Liver (tissue), 3 donors: Measurements from ENCODE around the gene ALK.
A peak's percentile ranks its signal among the peaks of the same experiment; 100 is the strongest.

ENCODE experiments used
- CTCF ChIP-seq: fragments of 150-350 bp; IDR thresholded peaks from 2 replicates; pipeline ENCODE4 v1.5.1; 2017; ENCODE audit warnings: improper control_type of control experiment, low read depth, low read length; ENCODE audit not compliant: missing input control
- FOXA1 ChIP-seq: IDR thresholded peaks from 2 replicates; pipeline ENCODE4 v1.6.1; 2016; ENCODE audit warnings: antibody characterized with exemption
- REST ChIP-seq: IDR thresholded peaks from 2 replicates; pipeline ENCODE4 v1.6.1; 2016; ENCODE audit warnings: antibody characterized with exemption, mild to moderate bottlenecking
- RXRA ChIP-seq, 2 donors: IDR thresholded peaks; 2 replicates each; pipeline ENCODE4 v1.6.1; 2017 to 2018; ENCODE audit warnings: antibody characterized with exemption in 2 of 2, mild to moderate bottlenecking in 1 of 2
- SP1 ChIP-seq: IDR thresholded peaks from 2 replicates; pipeline ENCODE4 v1.6.1; 2018; ENCODE audit warnings: antibody characterized with exemption, mild to moderate bottlenecking
- YY1 ChIP-seq: IDR thresholded peaks from 2 replicates; pipeline ENCODE4 v1.6.1; 2016; ENCODE audit warnings: antibody characterized with exemption, mild to moderate bottlenecking
- TF ChIP-seq, protein P1 (sequence below): IDR thresholded peaks from 2 replicates; pipeline ENCODE4 v1.6.1; 2016; ENCODE audit warnings: antibody characterized with exemption
- donor health status: healthy.
- donor health status: healthy.

DNA sequence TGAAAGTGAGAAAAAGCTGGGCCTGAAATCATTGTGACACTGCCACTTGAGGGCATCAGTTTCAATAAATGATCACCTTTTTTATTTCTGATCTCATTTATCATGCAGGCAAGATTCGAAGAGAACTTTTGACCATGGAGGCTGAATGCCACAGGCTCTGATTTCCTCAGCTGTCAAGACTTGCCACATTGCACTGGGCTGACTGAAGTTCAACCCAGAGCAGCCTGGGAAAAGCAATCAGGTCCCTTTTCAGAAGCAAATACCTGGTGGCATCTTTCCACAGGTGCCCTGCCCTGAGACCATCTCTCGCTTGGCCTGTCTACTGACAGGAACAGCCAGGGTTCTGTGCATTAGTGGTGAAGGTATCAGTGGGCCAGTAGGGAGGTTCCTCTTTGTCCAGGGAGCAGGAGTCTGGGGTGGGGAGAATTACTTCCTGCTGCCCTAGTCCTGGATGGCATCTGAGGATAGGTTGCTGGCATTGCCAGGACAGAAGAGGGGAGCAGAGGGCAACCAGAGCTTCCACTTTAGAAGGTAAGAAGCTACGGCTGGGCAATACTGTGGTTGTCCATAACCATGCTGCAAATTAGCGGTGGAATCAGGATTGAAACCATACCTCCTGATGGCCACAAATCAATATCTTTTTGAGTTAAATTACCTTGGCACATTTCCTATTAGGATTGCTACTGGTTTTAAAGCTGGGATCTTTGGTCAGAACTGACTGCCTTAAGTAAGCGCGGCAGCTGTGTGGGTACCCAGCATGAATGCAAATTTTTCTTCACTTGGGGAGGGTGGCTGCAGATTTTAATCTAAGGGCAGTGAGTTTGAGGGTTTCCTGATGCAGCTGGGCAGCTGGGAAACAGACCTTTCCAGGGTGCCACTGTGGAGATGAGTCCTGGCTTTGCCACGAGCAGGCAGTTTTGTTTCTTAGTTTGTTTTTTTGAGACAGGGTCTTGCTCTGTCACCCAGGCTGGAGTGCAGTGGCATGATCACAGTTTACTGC, 394.5 kb downstream of the ALK start:
- TF ChIP-seq RXRA (IDR thresholded peaks at IDR 0.05), result peak; percentile 44 to 65
- peak; percentile 39 for TF ChIP-seq YY1
- no peak for TF ChIP-seq FOXA1
- no peak for TF ChIP-seq CTCF
- TF ChIP-seq REST, result no peak
- TF ChIP-seq, protein P1, sequence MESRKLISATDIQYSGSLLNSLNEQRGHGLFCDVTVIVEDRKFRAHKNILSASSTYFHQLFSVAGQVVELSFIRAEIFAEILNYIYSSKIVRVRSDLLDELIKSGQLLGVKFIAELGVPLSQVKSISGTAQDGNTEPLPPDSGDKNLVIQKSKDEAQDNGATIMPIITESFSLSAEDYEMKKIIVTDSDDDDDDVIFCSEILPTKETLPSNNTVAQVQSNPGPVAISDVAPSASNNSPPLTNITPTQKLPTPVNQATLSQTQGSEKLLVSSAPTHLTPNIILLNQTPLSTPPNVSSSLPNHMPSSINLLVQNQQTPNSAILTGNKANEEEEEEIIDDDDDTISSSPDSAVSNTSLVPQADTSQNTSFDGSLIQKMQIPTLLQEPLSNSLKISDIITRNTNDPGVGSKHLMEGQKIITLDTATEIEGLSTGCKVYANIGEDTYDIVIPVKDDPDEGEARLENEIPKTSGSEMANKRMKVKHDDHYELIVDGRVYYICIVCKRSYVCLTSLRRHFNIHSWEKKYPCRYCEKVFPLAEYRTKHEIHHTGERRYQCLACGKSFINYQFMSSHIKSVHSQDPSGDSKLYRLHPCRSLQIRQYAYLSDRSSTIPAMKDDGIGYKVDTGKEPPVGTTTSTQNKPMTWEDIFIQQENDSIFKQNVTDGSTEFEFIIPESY, result no peak
- peak; percentile 52 for TF ChIP-seq SP1
